HG03064 (cell line): Measurements from ENCODE around the gene WWOX.

Experiments used
- ATAC-seq: cut with Tn5 transposase; IDR thresholded peaks from one replicate; pipeline ENCODE4 v1.9.1; 2021; ENCODE audit warnings: low read depth; ENCODE audit not compliant: unreplicated experiment

WWOX gene

DNA sequence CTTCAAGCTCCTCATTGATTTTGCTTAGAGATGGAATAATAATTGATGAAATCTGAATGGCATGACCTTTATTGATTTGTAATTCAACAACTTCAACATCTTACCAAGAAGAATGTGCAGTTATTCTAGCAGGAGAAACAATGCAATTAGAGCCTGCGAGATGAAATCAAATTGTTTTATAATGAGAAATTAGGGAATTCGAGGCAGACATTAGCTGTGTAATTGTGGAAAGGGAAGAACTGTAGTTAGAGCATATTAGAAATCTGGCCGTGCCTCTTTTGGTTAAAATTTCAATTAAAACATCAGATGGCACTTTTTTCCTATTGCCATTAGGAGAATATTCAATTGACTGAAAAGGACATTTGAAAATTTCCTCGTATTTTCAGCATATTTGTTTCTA lies 325.8 kb downstream of the WWOX start:
- no peak for ATAC-seq

DNA sequence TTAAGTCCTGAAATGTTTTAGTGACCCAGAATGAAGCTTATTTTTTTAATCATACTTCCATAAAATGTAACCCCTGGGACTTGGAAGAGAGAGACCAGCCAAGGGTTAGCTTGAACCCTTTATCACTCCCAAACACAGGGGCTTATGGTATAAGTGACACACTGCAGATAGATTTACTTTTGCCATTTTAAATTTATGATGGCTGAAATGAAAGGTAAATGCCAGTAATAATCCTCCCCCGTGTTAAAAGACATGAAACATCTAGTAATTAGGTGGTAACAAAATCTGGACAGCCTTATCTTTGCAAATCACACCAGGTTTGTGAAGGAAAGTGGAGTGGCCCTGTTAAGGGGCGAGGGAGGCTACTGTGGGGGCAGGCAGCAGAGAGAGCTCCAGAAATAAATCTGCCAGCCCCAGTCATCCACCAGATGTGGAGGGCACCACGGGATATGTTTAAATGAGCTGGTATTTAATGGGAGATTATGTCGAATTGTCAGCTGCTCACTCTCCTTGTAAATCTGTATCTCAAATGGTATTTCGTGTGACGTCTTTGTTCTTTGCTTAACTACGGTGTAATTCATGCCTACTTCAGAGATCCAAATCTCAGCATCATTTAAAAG lies 326.5 kb downstream of the WWOX start:
- ATAC-seq: no peak

DNA sequence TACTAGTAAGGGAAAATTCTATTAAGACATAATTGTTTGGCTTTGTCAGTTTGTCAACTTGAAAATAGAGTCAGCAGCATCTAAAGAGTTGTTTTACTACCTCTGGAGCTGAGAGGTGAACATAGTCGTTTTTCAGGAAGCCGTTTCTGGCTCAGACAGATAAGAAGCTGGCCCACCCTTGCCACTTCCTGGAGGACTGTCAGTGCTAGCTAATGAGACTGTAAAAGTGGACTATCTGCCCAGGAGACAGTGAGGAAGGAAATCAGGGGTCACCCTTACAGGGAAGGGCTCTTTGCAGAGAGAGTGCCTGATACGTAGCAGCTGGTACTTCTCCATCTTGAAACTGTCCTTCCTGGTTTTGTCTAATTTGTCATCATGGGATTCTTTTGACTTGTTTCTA lies 328.7 kb downstream of the WWOX start:
- no peak for ATAC-seq

DNA sequence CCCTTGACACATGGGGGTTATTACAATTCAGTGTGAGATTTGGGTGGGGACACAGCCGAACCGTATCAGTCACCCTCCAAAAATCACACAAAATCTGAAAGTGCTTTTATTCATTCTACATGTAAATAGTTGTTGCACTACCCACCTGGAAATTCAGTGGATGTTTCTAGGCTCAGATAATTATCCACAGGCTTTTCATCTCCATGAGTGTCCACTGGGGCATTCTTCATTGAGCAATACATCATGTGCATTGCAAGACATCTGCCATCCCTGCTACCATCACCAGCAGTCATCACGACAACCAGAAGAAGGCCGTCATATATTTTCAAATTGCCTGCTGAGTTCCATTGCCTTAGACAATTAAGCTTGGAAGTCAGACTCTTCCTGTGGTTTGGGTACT lies 330.8 kb downstream of the WWOX start:
- ATAC-seq: no peak

DNA sequence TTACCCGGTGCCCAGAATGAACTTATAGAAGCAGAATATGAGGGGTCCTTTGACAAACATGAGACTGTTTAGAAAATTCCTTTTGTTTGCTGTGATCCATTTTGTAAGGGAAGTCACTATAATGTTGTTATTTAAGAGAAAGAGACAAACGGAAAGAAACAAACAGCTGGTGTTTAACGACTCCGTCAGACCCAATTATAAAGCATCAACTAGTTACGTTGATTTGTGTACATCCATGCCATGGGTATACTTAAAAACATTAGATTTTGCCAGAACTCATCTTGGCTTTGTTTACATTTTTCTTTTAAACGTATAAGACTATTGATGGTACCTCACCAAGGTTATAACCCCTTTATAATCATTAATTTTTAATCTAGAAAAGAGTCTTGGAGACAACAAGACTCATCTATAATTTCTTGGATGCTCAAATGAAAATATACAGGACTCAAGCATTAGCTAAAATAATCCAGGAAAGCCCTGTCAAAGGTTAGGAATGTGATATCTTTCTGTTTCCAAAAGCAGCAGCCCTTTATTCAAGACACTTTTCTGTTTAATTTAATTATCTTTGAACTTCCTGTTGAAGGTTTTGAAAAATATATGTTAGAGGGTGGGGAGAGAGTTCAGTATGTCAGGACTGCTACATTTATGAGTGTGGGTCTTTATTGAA lies 331.7 kb downstream of the WWOX start:
- no peak for ATAC-seq

DNA sequence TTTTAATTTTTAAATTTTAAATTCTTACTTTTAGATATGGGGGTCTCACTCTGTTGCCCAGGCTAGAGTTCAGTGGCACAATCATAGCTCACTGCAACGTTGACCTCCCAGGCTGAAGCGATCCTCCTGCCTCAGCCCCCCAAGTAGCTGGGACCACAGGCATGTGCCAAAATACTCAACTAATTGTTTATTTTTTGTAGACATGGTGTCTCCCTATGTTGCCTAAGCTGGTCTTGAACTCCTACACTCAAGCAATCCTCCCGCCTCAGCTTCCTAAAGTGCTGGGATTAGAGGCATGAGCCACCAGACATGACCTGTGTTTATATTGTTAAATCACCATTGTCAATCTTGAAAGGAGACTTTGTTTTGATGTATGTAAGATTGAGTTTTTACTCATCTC lies 332.2 kb downstream of the WWOX start:
- no peak for ATAC-seq

DNA sequence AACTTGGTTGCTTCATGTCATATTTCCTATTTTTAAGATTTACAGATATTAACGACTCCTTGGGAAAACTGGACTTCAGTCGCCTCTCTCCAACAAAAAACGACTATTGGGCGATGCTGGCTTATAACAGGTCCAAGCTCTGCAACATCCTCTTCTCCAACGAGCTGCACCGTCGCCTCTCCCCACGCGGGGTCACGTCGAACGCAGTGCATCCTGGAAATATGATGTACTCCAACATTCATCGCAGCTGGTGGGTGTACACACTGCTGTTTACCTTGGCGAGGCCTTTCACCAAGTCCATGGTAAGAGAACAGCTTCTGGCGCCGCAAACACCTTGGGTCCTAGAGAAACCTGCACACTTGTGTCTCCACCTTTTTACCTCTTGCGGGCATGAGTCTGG lies 333.0 kb downstream of the WWOX start:
- no peak for ATAC-seq

DNA sequence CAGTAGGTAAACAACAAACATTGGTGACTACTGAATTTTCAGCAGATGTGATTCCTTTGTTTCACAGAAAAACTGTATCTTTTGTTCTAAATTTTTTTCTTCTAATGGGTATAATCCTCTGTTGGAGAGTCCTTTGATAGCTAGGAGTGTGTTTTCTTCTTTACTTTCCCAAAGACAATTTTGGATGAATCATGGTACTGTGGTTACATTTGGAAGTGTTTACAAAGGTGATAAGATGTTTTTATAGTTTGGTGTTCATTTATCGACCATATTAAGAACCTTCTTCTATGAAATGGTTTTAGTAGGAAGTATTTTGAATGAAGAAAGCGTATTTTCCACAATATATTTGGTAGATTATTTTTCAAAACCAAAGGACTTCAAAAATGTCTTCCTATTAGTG lies 333.7 kb downstream of the WWOX start:
- no peak for ATAC-seq

DNA sequence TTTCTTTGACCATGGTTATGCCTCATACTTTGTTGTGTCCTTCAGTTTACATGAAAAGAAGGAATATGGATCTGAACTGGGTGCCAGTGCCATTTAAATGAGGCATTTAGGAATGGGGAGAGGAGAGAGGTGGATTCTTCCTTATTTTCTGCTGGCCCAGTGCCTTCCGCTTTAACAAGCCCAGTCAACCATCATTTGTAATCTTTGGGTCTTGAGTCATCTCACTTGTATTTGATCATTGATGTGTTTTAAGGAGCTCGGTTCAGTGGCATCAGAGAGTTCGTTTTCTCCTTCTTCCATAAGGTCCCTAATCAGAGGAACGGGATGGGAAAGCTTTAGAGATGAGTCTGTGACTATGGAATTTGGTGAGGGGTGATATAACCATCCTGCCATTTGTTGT lies 334.9 kb downstream of the WWOX start:
- no peak for ATAC-seq

DNA sequence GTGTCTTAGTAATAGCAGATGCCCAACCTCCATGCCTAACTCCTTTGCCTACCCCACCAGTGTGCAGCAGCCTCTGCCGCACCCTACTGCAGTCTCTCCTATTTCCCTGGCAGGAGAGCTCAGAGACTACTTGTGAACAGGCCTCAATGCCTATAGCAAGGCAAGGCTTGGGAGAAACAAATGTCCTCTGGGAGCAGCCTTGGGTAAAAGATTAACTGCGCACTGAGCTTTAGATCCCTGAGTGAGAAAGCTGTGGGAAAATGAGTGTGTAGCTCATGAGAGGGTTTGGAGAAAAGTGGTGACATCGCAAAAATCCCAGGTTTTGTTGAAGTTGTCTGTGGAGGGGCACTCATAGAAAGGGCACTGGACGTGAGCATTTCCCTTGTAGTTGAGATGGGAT lies 335.8 kb downstream of the WWOX start:
- no peak for ATAC-seq

DNA sequence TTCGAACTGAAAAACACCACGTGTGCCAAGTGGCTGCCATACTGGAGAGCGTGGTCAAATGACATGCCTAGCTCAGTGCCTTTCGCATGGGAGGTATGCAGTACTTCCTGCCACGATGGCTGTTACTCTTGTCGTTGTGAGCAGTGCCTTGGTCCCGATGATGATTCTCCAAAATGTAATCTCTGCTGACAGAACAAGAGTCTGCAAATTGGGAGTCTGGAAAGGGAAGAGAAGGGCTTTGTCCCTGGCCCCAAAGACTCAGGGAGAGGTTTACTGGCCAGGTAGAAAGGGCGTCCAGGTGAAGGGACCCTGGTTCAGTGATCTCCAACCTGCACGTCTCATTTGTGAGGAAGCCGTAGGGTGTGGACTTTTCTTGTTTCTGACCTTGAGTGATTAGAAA lies 336.6 kb downstream of the WWOX start:
- no peak for ATAC-seq

DNA sequence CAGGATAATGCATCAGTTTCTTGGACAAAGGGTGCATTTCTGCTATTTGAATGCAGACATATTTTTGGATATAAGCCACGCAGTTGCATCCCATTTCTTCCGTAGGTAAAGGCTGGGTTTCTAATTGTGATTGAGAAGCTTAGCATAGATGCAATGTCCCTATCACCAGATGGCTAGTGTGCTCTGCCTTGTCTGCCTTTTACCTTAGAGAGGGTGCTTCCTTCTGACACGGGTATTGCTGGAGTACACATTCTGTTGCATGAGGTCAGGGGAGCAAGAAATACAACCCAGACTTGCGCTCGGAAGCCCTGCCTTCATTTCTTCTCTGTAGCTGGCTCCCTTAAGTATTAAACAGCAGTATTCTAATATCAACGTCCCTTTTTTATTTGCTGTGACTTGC lies 337.4 kb downstream of the WWOX start:
- ATAC-seq: no peak

DNA sequence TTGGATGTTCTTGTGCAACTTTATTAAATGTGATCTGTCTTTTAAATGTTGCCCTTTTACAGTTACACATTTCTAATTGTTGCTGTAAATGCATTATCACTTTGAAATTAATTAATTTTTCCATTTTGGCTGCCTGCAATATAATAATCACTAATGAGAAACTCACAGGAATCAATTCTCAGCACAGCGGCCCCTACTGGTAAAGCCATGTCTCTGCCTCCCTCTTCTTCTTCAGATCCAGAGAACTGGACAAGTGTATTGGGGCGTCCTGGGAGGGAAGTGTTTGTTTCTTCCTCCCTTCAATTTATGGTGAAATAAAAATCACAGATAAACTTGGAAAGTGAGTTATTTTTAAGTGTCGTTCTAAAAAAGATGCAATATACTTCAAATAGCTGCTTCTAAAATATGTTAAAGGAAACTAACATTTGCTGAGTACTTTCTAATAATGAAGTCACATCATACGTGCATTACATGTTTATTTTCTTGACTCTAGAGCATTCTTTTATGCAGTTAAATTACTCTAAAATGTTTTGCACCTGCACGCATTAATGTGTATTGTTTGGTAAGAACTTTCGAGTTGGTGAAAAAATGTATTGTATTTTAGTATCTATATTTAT lies 338.0 kb downstream of the WWOX start:
- no peak for ATAC-seq

DNA sequence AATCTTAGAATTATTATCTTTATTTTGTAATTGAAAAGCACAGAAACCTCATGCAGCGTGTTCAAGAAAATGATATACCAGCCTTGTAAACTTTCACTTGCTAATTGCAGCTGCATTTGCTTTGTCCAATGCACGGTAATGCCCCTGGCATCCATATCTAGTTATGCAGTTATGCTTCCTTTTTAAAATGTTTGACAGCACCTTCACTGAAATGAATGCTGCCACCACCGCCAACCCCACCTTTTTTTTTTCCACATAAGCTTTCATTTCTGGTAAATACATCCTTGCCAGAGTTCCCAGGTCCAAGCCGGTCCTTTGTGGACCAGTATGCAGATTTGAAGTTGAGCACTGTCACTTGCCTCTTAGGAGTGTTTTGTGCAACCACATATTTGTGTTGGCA lies 338.8 kb downstream of the WWOX start:
- ATAC-seq: no peak

DNA sequence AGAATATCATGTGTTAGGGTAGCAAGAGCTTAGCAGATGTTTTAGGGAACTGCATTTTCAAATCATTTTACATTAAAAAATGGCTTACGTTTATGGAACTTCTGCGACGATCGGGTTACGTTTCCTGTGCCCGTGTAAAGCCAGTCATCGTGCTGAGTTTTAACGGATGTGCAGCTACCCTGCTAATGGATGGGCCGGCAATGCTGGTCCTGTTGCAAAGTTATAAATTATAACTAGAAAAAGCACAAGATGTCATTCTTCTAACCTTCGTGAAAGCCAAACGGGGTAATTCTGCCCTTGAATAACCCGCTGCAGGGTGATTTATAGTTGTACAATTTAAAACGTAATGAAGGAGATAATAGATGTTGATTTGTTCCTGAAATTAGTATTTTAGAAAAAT lies 339.2 kb downstream of the WWOX start:
- no peak for ATAC-seq

DNA sequence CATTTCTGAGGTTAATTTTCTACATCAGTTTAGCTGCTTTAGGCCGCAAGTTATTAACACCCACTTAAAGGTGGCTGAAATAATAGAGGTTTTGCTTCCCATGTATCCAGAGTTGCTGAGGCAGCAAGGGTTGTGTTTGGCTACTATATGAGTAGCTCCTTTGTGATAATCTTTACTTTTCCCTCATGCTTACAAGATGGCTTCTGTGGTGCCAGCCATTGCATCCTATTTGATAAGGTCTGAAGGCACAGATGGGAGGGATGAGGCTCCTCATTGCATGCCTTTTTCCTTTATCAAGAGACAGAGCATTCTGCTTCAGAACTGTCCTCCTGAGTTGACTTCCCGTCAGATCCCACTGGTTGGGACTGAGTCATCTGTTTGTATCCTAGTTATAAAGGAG lies 340.2 kb downstream of the WWOX start:
- no peak for ATAC-seq

DNA sequence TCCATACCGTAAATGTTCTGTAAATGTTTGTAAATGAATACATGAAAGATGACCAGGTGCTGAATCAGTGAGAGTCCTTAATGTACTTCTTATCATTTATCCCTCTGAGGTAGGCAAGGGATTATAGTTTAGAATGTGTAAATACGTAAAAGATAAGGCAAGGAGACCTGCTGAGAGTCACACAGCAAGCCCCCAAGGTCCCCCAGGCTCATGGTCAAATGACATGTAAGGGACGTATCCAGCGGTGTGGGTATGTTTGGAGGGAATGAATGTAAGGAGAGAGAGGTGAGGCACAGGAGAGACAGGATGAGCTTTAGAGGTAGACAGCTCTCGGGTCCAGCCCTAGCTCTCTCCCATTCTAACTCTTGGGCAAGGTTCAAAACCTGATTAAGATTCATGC lies 341.8 kb downstream of the WWOX start:
- no peak for ATAC-seq

DNA sequence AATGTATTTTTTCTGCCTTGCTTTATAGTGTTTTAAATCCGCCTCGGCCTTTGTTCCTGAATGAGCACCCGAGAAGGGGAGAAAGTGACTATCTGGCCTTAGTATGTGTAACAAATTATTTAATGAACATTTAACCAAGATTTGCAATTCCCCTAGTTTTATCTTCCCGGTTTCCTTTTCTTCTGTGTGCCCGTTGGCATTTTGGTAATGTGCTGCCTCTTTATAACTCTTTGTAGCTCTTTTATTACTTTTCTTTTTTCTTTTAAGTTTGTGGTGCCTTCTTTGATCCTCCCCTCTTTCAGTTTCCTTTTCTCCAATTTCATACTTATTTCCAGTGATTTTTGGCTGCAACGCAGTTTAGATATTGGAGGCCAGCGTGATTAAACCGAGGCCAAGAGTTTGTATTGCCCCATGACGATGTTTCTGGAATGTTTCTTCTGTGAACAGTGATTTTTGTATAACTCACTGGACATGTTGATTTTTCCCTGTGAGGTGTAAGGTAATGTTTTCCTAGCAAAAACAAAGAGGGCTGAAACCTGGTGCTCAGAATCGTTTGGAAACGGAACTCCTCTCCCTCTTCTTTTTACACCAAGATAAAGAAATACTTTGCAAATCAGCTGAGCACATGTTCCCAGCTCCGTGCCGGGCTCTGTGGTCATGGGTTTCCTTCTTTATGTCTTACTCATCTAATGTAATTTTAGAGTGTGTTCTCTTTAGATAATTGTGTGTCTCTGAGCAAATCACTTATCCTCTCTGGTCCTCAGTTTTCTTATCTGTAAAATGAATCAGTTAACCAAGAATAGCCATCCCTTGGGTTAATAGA lies 344.3 kb downstream of the WWOX start:
- no peak for ATAC-seq

DNA sequence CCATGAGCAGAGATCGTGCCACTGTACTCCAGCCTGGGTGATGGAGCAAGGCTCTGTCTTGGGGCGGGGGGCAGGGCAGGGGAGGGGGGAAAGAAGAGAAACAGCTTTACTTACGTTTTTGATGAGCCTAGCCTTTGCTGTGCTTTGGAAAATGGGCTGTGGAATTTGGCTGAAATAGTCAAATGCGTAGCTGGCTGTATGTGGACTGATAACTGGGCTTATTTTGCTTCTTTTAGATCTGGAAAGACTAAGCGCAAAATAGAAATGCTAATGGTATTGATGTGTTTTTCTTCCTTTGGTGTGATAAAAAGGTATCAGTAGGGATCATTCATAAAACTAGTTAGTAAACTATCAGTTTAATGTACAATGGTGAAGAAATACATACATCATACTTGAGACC lies 346.4 kb downstream of the WWOX start:
- ATAC-seq: no peak

DNA sequence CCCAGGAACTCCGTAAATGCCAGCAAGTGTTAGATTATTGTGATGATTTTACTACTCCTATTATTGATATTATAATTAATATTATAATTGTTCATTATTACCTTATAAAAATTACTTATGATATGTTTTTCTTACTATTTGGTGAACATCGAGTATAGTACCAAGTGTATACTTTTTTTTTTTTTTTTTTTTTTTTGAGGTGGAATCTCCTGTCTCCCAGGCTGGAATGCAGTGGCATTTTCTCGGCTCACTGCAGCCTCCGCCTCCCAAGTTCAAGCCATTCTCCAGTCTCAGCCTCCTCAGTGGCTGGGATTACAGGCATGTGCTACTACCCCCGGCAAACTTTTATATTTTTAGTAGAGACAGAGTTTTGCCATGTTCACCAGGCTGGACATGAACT lies 347.0 kb downstream of the WWOX start:
- no peak for ATAC-seq

DNA sequence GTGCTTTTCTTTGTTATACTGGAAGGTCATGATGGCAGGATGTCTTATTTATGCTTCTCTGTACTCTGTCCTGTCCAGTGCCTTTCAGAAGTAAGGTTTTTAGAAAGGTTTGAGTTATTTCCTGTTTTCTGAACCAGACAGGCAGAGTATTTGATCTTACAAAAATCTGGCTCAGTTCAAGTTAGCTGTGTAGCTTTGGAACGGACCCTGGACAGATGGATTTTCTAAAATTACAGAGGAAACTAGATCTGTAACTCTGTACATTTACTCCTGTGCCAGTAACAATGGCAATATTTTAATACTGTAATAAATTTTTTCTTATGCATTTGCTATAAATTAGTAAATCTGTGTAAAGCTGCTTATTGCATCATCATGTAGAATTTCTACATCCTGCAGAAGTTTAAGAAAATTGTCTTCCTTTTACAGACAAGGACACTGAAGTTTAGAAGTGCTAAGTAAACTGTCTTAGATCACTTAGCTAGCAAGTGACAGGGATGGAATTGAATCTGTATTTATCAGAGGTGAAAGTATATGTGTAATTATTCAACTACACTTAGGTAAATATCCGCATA lies 347.6 kb downstream of the WWOX start:
- ATAC-seq: no peak
